Measurements from ENCODE around the gene ERGIC1.

ERGIC1 gene

GRCh38 chr5:172796306-172796705 lies 37.7 kb upstream of the ERGIC1 start:
- no peak overlapping the region for H3K4me3 ChIP-seq (ENCODE audit: low read depth, low read length)
- no peak for DNase-seq (ENCODE audit: low read depth, low spot score)
- in situ Hi-C loops (cut with HindIII; ENCODE audit: low sequenced_read_pairs), result no loop called here
- TF ChIP-seq, protein P1, sequence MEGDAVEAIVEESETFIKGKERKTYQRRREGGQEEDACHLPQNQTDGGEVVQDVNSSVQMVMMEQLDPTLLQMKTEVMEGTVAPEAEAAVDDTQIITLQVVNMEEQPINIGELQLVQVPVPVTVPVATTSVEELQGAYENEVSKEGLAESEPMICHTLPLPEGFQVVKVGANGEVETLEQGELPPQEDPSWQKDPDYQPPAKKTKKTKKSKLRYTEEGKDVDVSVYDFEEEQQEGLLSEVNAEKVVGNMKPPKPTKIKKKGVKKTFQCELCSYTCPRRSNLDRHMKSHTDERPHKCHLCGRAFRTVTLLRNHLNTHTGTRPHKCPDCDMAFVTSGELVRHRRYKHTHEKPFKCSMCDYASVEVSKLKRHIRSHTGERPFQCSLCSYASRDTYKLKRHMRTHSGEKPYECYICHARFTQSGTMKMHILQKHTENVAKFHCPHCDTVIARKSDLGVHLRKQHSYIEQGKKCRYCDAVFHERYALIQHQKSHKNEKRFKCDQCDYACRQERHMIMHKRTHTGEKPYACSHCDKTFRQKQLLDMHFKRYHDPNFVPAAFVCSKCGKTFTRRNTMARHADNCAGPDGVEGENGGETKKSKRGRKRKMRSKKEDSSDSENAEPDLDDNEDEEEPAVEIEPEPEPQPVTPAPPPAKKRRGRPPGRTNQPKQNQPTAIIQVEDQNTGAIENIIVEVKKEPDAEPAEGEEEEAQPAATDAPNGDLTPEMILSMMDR (IDR thresholded peaks at IDR 0.05; ENCODE audit: low read depth, low read length), result no peak

GRCh38 chr5:172797771-172798191 lies 36.3 kb upstream of the ERGIC1 start:
- TF ChIP-seq, protein P1 (IDR thresholded peaks at IDR 0.05; ENCODE audit: low read depth, low read length), result no peak
- no peak for DNase-seq (ENCODE audit: low read depth, low spot score)
- no peak overlapping the region for H3K4me3 ChIP-seq (ENCODE audit: low read depth, low read length)
- in situ Hi-C loops (cut with HindIII; ENCODE audit: low sequenced_read_pairs), result no loop called here

GRCh38 chr5:172798422-172799215 lies 35.4 kb upstream of the ERGIC1 start:
- peak; percentile 92 for DNase-seq (ENCODE audit: low read depth, low spot score)
- in situ Hi-C loops (cut with HindIII; ENCODE audit: low sequenced_read_pairs), result no loop called here
- no peak overlapping the region for H3K4me3 ChIP-seq (ENCODE audit: low read depth, low read length)
- TF ChIP-seq, protein P1 (IDR thresholded peaks at IDR 0.05; ENCODE audit: low read depth, low read length), result no peak

- TF ChIP-seq, protein P1 (IDR thresholded peaks at IDR 0.05; ENCODE audit: low read depth, low read length), result no peak
- DNase-seq (ENCODE audit: low read depth, low spot score), result no peak
- in situ Hi-C loops (cut with HindIII; ENCODE audit: low sequenced_read_pairs), result no loop called here
- H3K4me3 ChIP-seq (ENCODE audit: low read depth, low read length), result no peak overlapping the region
Measured at GRCh38 chr5:172799416-172799815, 34.6 kb upstream of the ERGIC1 start.

DNA sequence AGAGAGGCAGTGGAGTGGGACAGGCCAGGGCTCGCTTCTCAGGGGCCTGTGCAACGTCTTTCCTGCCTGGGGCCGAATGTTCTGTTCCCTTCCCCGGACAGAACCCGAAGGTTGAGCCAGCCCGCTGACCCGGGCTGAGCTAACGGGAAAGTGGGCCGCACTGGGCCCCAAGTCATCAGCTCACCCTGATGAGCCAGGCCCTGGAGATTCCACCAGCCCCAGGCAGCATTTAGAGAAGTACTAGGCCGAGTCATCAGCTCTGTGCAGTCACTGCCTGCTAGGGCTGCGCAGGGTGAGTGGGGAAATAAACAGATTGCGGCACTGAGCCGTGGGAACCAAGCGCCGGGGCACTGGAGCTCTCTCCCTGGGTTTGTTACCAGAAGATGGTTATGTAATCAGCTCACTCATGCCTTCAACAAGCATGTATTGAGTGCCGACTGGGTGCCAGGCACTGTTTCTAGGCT lies 33.9 kb upstream of the ERGIC1 start:
- H3K4me3 ChIP-seq (ENCODE audit: low read depth, low read length), result no peak overlapping the region
- TF ChIP-seq, protein P1 (IDR thresholded peaks at IDR 0.05; ENCODE audit: low read depth, low read length), result no peak
- DNase-seq (ENCODE audit: low read depth, low spot score), result peak; percentile 86
- in situ Hi-C loops (cut with HindIII; ENCODE audit: low sequenced_read_pairs), result no loop called here

- in situ Hi-C loops (cut with HindIII; ENCODE audit: low sequenced_read_pairs), result no loop called here
- peak; percentile 76 for DNase-seq (ENCODE audit: low read depth, low spot score)
- TF ChIP-seq, protein P1 (IDR thresholded peaks at IDR 0.05; ENCODE audit: low read depth, low read length), result no peak
- no peak overlapping the region for H3K4me3 ChIP-seq (ENCODE audit: low read depth, low read length)
Measured at GRCh38 chr5:172801179-172801671, 32.8 kb upstream of the ERGIC1 start.
